Chondrocyte (in vitro differentiated cells): ENCODE measurements around the gene TRIB2. TPM values are rescaled to one million over a fixed set of nuclear protein-coding genes. Genes with fewer than 3 reads are reported as not detected.

ENCODE experiments used
- DNase-seq: peaks from one replicate; pipeline ENCODE4 v3.0.0; 2021; ENCODE audit warnings: mixed read lengths, low spot score
- H3K27ac Mint-ChIP-seq: one replicate; pipeline ENCODE4 v1.8.0; 2021; ENCODE audit warnings: mild to moderate bottlenecking, moderate library complexity, mixed read lengths; ENCODE audit not compliant: unreplicated experiment
- H3K27me3 Mint-ChIP-seq: 2 replicates; pipeline ENCODE4 v1.8.0; 2021; ENCODE audit warnings: low read depth, mixed read lengths
- H3K36me3 Mint-ChIP-seq: 2 replicates; pipeline ENCODE4 v1.8.0; 2021; ENCODE audit warnings: low read depth, mixed read lengths
- H3K4me1 Mint-ChIP-seq: 2 replicates; pipeline ENCODE4 v1.8.0; 2021; ENCODE audit warnings: low read depth, mild to moderate bottlenecking, mixed read lengths
- H3K4me3 Mint-ChIP-seq: one replicate; pipeline ENCODE4 v1.8.0; 2021; ENCODE audit warnings: mild to moderate bottlenecking, moderate library complexity, mixed read lengths; ENCODE audit not compliant: unreplicated experiment
- H3K9me3 Mint-ChIP-seq: 2 replicates; pipeline ENCODE4 v1.8.0; 2021; ENCODE audit warnings: low read depth, mixed read lengths
- total RNA-seq: library from RNA; stranded (reverse); gene quantifications from 3 replicates; pipeline ENCODE4 v1.2.1, GENCODE V29; 2021
- TF ChIP-seq, protein P1 (sequence below): fragments of 200-600 bp; sonication (generic); IDR thresholded peaks from 2 replicates; pipeline ENCODE4 v1.5.0; 2021; ENCODE audit warnings: antibody characterized with exemption, mild to moderate bottlenecking, moderate library complexity

The TRIB2 gene
- total RNA-seq, 1 donor from 2014 or later, result 37.5 TPM

GRCh38 chr2:12762976-12763375 lies 46.2 kb downstream of the TRIB2 start:
- no peaks in the 10 kb centered on the region for H3K27me3 Mint-ChIP-seq
- H3K4me3 Mint-ChIP-seq, result no peak overlapping the region
- TF ChIP-seq, protein P1, sequence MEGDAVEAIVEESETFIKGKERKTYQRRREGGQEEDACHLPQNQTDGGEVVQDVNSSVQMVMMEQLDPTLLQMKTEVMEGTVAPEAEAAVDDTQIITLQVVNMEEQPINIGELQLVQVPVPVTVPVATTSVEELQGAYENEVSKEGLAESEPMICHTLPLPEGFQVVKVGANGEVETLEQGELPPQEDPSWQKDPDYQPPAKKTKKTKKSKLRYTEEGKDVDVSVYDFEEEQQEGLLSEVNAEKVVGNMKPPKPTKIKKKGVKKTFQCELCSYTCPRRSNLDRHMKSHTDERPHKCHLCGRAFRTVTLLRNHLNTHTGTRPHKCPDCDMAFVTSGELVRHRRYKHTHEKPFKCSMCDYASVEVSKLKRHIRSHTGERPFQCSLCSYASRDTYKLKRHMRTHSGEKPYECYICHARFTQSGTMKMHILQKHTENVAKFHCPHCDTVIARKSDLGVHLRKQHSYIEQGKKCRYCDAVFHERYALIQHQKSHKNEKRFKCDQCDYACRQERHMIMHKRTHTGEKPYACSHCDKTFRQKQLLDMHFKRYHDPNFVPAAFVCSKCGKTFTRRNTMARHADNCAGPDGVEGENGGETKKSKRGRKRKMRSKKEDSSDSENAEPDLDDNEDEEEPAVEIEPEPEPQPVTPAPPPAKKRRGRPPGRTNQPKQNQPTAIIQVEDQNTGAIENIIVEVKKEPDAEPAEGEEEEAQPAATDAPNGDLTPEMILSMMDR, result no peak
- DNase-seq, result no peak
- H3K4me1 Mint-ChIP-seq, result peaks cover 50% of the 10 kb centered on the region
- H3K36me3 Mint-ChIP-seq, result no peaks in the 10 kb centered on the region
- H3K9me3 Mint-ChIP-seq, result peaks cover 8% of the 10 kb centered on the region
- H3K27ac Mint-ChIP-seq, result no peak overlapping the region

DNA sequence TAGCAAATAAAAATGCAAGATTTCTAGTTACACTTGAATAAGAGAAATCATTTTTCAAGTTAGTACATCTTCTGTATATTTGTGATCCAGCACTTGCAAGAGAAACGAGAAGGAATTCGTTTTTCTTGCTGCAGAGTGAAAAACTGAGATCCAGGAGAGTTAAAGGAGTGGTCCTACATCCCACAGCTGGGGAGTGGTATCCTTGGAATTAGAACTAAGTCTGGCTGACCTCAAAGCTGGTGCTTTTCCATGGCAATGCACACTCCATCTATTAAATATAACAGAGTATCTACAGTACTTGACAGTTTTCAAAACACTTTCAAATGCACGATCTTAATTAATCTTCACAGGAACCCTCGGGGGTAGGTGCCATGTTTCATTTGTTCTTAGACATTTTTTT lies 46.8 kb downstream of the TRIB2 start:
- TF ChIP-seq, protein P1, result no peak
- DNase-seq, result no peak

GRCh38 chr2:12764075-12764730 lies 47.5 kb downstream of the TRIB2 start:
- TF ChIP-seq, protein P1, result no peak
- no peak for DNase-seq

More for the DNA sequence above, 46.8 kb downstream of the TRIB2 start:
- no peak overlapping the region for H3K27ac Mint-ChIP-seq
- no peaks in the 10 kb centered on the region for H3K36me3 Mint-ChIP-seq
- no peaks in the 10 kb centered on the region for H3K27me3 Mint-ChIP-seq
- peaks cover 8% of the 10 kb centered on the region for H3K9me3 Mint-ChIP-seq
- no peak overlapping the region for H3K4me3 Mint-ChIP-seq
- H3K4me1 Mint-ChIP-seq, result peaks cover 50% of the 10 kb centered on the region

DNA sequence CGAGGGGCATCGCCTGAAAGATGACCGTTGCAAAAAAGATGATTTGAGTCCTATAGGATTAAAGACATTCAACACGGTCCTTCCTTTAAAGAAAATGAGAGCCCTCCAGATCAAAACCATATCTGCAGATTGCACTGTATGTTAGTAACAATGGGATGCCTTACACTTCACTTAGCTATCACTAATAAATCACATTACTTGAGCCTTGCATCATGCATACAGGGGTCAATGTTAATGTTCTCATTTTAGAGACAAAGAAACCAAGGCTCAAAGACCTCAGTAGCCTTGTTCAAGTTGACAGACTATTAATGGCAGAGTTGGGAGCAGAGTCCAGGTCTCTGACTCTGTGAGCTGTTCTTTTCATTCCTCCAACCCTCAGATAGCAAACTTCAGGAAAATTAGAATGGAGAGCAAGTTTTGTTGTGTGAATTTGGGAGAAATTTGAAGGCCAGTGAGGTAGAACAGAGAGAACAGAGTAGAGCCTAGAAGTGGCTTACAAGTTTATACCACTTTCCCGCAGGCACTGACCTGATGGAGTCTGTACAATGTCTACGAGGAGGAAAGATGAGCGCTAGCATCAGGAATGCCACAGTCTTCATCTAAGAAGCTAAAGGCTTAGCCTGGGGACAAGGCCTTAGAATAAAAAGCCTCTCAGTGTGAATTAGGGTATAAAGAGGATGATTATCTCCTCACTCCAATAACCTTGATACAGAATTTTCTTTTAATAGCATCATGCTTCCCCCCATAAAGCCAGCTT lies 48.3 kb downstream of the TRIB2 start:
- Mint-ChIP-seq H3K27me3 (peaks cover 5% of the 10 kb centered on the region), H3K36me3 (no peaks in the 10 kb centered on the region), H3K27ac (no peak overlapping the region), H3K4me1 (peaks cover 35% of the 10 kb centered on the region), H3K4me3 (no peak overlapping the region), H3K9me3 (peaks cover 8% of the 10 kb centered on the region)
- TF ChIP-seq, protein P1, result no peak
- no peak for DNase-seq

More at GRCh38 chr2:12764075-12764730, 47.5 kb downstream of the TRIB2 start:
- no peak overlapping the region for H3K4me3 Mint-ChIP-seq
- no peaks in the 10 kb centered on the region for H3K36me3 Mint-ChIP-seq
- no peaks in the 10 kb centered on the region for H3K27me3 Mint-ChIP-seq
- H3K27ac Mint-ChIP-seq, result no peak overlapping the region
- peaks cover 8% of the 10 kb centered on the region for H3K9me3 Mint-ChIP-seq
- peaks cover 43% of the 10 kb centered on the region for H3K4me1 Mint-ChIP-seq

GRCh38 chr2:12766421-12766879 lies 49.7 kb downstream of the TRIB2 start:
- no peaks in the 10 kb centered on the region for H3K36me3 Mint-ChIP-seq
- no peak overlapping the region for H3K4me3 Mint-ChIP-seq
- H3K27me3 Mint-ChIP-seq, result peaks cover 5% of the 10 kb centered on the region
- peaks cover 35% of the 10 kb centered on the region for H3K4me1 Mint-ChIP-seq
- no peak for DNase-seq
- TF ChIP-seq, protein P1, result no peak
- H3K27ac Mint-ChIP-seq, result no peak overlapping the region
- H3K9me3 Mint-ChIP-seq, result peaks cover 8% of the 10 kb centered on the region
